HG02973 (cell line): Measurements from ENCODE around the gene CCDC87.
"Not testable (repeated sequence)": the region's sequence is repeated elsewhere in the genome, so short reads cannot be mapped to it uniquely, and the experiment has no call there.

Experiments used
- ATAC-seq: cut with Tn5 transposase; IDR thresholded peaks from one replicate; pipeline ENCODE4 v1.9.1; 2021; ENCODE audit warnings: moderate library complexity; ENCODE audit not compliant: unreplicated experiment

The CCDC87 gene

GRCh38 chr11:66582565-66583147 lies 10.2 kb downstream of the CCDC87 start:
- ATAC-seq, result not testable (repeated sequence)

GRCh38 chr11:66581261-66581660 lies 11.6 kb downstream of the CCDC87 start:
- no peak for ATAC-seq

GRCh38 chr11:66580803-66581202 lies 12.1 kb downstream of the CCDC87 start:
- ATAC-seq, result no peak

GRCh38 chr11:66579017-66579606 lies 13.8 kb downstream of the CCDC87 start:
- no peak for ATAC-seq

- no peak for ATAC-seq
Measured at GRCh38 chr11:66570850-66571180, 22.0 kb downstream of the CCDC87 start.

- no peak for ATAC-seq
Measured at GRCh38 chr11:66570079-66570849, 22.6 kb downstream of the CCDC87 start.

- ATAC-seq, result no peak
Measured at GRCh38 chr11:66569076-66569475, 23.8 kb downstream of the CCDC87 start.

- no peak for ATAC-seq
Measured at GRCh38 chr11:66568124-66568916, 24.5 kb downstream of the CCDC87 start, which contains the start of gene CTSF. Gene CTSF, minus strand, starts transcription at chr11:66568606. Its CDS starts 120 bp downstream, at chr11:66568486.

GRCh38 chr11:66567787-66568123 lies 25.1 kb downstream of the CCDC87 start:
- no peak for ATAC-seq

- ATAC-seq, result no peak
Measured at GRCh38 chr11:66566221-66566620, 26.6 kb downstream of the CCDC87 start.

GRCh38 chr11:66564984-66565383 lies 27.9 kb downstream of the CCDC87 start:
- ATAC-seq, result no peak

- no peak for ATAC-seq
Measured at GRCh38 chr11:66564538-66564937, 28.3 kb downstream of the CCDC87 start.

- ATAC-seq, result no peak
Measured at GRCh38 chr11:66563832-66564231, 29.0 kb downstream of the CCDC87 start.

- ATAC-seq, result no peak
Measured at GRCh38 chr11:66562907-66563583, 29.8 kb downstream of the CCDC87 start.

GRCh38 chr11:66562275-66562674 lies 30.6 kb downstream of the CCDC87 start:
- ATAC-seq, result no peak

- no peak for ATAC-seq
Measured at GRCh38 chr11:66561975-66562248, 31.0 kb downstream of the CCDC87 start.

GRCh38 chr11:66561178-66561974 lies 31.5 kb downstream of the CCDC87 start:
- ATAC-seq, result no peak

- no peak for ATAC-seq
Measured at GRCh38 chr11:66559866-66560676, 32.8 kb downstream of the CCDC87 start.

GRCh38 chr11:66559142-66559865 lies 33.6 kb downstream of the CCDC87 start:
- ATAC-seq, result no peak
